Kidney epithelial cell (primary cell): ENCODE data around the gene COPZ1. TPM values are rescaled to one million over a fixed set of nuclear protein-coding genes. Genes with fewer than 3 reads are reported as not detected.
"Not testable (repeated sequence)": the region's sequence is repeated elsewhere in the genome, so short reads cannot be mapped to it uniquely, and the experiment has no call there.

Experiments used
- DNase-seq: peaks from one replicate; pipeline ENCODE4 v3.0.0-alpha.2; 2010; ENCODE audit warnings: low read depth
- H3K27me3 ChIP-seq: 2 replicates; pipeline ENCODE4 v1.6.0; 2011; ENCODE audit warnings: low read length; ENCODE audit not compliant: control insufficient read depth, insufficient read depth
- H3K36me3 ChIP-seq: 2 replicates; pipeline ENCODE4 v1.5.1; 2011; ENCODE audit warnings: low read length; ENCODE audit not compliant: control insufficient read depth, insufficient read depth
- H3K4me3 ChIP-seq: 2 replicates; pipeline ENCODE4 v1.5.1; 2011; ENCODE audit warnings: low read depth, mild to moderate bottlenecking, control low read depth, low read length
- CTCF ChIP-seq: IDR thresholded peaks from 2 replicates; pipeline ENCODE4 v1.5.1; 2011; ENCODE audit warnings: mild to moderate bottlenecking, moderate library complexity, low read length, control low read depth, inconsistent platforms; ENCODE audit not compliant: insufficient read depth, poor library complexity, severe bottlenecking
- total RNA-seq: library from RNA; depleted of rRNA; stranded (reverse); fragments of >200 nt; gene quantifications from 2 replicates; pipeline ENCODE4 v1.2.3, GENCODE V29; 2015

The COPZ1 gene
- total RNA-seq, 1 donor from 2014 or later: 157 TPM

GRCh38 chr12:54280468-54281260 lies 44.3 kb upstream of the COPZ1 start, which contains the start of gene HNRNPA1:
Gene HNRNPA1 (plus strand): TSS chr12:54280726. CDS start chr12:54280808, 82 bp downstream.
- H3K36me3 ChIP-seq: peaks cover 3% of the 10 kb centered on the region
- peak within 1 kb of the TSS; percentile 99 for H3K4me3 ChIP-seq
- H3K27me3 ChIP-seq: no peaks in the 10 kb centered on the region
- DNase-seq: peak; percentile 99
- no peak for TF ChIP-seq CTCF

- not testable (repeated sequence) for H3K36me3 ChIP-seq, H3K27me3 ChIP-seq, DNase-seq
- H3K4me3 ChIP-seq: peak overlapping the region; percentile 99
Measured at GRCh38 chr12:54281261-54281638, 43.7 kb upstream of the COPZ1 start.

- peak overlapping the region; percentile 99 for H3K4me3 ChIP-seq
- H3K27me3 ChIP-seq, DNase-seq, H3K36me3 ChIP-seq: not testable (repeated sequence)
Measured at GRCh38 chr12:54281694-54282093, 43.2 kb upstream of the COPZ1 start.

- Histone ChIP-seq H3K27me3 (no peaks in the 10 kb centered on the region), H3K36me3 (peaks cover 7% of the 10 kb centered on the region), H3K4me3 (peak overlapping the region; percentile 99)
- no peak for DNase-seq
- no peak for TF ChIP-seq CTCF
Measured at GRCh38 chr12:54282949-54283593, 41.9 kb upstream of the COPZ1 start.

GRCh38 chr12:54284070-54284780 lies 40.7 kb upstream of the COPZ1 start:
- H3K36me3 ChIP-seq, H3K27me3 ChIP-seq, DNase-seq: not testable (repeated sequence)
- peak overlapping the region; percentile 99 for H3K4me3 ChIP-seq

- no peak for DNase-seq
- H3K4me3 ChIP-seq: no peak overlapping the region
Measured at GRCh38 chr12:54285150-54286041, 39.5 kb upstream of the COPZ1 start.

More at GRCh38 chr12:54285150-54286041, 39.5 kb upstream of the COPZ1 start:
- H3K36me3 ChIP-seq: peaks cover 7% of the 10 kb centered on the region
- peak; percentile 21 for TF ChIP-seq CTCF
- H3K27me3 ChIP-seq: no peaks in the 10 kb centered on the region
